ENCODE data around the gene SDCCAG8.

SDCCAG8 gene

DNA sequence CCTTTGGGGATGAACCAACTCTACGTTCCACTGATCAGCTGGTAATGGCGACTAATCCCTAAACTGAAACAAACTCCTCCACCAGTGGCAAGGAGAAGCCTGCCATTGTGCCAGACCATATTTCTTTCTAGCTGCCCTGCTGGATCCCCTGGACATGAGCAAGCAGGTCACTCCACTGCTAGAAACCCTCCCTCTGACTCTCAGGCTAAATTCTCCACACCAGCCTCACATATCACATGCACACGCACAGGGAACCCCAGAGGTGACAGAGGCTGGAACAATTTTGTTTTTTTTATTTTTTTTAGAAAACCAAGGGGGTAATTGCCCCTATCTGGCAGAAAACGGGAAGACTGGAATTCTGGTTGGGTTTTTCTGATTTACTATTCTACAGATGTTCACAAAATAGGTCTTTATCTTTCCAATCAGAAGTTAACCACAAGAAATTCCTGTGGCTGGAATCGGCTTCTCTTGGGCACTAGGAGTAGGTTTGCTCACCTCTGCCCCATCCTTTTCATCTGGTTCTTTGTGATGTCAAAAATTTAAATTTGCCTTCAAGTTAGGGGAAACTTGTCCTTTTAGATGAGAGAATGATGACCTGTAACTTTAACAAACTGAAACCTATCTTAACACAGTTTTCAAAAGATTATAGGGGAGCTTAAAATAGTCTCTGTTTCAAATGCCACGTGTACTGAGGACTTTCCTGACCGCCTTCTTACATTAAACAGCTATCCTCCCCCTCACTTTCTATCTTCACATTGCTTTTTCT lies 258.1 kb downstream of the SDCCAG8 start:
- DNase-seq = no peak

DNA sequence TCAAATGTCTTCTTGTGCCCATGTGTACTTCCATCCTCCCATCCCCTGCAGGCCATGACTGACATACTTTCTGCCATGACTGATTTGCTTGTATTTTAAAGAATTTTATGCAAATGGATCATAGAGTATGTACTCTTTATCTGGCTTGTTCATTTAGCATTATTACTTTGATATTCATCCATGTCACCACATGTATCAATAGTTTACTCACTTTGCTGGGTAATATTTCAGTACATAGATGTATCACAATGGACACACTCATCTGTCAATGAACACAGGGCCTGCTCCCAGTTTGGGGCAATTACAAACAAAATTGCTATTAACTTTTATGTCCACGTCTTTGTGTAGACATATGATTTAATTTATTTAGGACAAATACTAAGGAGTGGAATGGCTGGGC lies 259.1 kb downstream of the SDCCAG8 start:
- no peak for DNase-seq

DNA sequence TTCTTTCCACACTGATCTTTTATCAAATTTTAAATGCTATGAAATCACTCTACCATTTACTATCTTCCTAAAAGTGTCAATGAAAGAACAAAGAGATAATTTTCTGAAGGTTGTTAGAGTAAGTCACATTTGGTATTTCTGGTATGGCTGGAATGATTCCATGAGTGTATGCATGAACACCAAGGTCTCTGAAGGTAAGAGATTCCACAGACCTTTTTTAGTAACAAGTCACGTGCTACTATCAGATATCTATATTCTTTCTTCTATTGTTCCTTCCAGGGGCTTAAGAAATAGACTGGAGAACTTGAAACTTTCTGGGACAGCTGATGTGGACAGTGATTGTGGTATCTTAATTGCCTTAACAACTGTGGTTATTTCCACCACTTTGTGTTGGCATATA lies 265.0 kb downstream of the SDCCAG8 start:
- DNase-seq = no peak

DNA sequence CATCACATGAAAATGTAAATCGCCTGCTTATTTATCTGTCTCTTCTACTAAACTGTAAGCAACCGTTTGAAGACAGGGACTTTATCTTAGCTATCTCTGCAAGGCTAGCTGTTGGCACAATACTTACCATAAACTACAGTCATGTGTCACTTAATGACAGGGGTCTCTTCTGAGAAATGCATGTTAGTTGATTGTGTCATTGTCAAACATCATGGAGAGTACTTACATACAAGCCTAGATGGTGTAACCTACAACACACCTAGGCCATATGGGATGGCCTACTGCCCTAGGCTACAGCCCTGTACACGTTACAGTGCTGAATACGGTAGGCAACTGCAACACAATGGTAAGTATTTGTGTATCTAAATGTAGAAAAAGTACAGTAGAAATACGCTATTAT lies 267.9 kb downstream of the SDCCAG8 start:
- no peak for DNase-seq

DNA sequence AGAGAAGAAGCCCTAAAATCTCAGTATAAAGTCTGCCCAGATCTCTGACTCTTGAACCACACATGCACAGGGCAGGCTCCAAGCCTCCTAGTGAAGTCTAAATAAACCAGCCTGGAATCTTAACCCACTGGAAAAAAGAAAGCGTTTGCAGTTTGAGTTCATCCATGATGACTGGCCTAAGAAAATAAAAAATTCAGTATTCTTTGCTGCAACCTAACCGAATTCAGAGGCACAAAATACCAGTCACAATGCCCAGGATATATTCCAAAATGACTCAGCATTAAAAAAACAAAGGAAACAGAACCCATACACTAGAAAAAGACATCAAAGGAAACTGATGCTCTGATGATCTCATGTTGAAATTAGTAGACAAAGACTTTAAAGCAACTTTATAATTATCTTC lies 269.2 kb downstream of the SDCCAG8 start:
- DNase-seq = no peak

DNA sequence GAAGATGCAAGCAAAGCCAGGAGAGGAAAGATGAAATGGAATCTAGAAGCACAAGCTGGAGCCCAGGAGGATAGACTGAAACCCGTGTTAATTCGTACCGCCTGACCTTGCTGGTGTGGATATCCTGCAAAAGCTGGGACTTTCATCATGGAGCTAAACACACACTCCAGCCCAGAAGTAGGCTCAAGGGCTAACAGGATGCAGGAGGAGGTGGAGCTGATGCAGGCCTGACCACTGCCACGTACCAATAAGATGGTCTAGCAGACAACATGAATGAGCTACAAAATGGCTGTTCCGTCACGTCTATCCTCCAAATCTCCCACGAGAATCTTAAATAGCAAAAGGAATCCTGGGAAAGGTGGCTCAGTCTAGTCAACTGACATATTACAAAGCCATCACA lies 270.3 kb downstream of the SDCCAG8 start:
- no peak for DNase-seq

DNA sequence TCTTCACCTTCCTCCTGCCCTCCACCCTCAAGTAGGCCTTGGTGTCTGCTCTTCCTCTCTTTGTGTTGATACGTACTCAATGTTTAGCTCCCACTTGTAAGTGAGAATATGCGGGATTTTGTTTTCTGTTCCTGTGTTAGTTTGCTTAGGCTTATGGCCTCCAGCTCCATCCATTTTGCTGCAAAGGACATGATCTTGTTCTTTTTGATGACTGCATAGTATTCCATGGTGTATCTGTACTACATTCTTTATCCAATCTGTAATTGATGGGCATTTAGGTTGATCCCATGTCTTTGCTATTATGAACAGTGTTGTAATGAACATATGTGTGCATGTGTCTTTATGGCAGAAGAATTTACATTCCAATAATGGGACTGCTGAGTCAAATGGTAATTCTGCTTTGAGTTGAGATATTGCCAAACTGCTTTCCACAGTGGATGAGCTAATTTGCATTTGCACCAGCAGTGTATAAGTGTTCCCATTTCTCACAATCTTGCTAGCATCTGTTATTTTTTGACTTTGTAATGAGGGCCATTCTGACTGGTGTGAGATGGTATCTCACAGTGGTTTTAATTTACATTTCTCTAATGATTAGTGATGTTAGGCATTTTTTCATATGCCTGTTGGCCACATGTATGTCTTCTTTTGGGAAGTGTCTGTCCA lies 272.7 kb downstream of the SDCCAG8 start:
- DNase-seq = no peak

DNA sequence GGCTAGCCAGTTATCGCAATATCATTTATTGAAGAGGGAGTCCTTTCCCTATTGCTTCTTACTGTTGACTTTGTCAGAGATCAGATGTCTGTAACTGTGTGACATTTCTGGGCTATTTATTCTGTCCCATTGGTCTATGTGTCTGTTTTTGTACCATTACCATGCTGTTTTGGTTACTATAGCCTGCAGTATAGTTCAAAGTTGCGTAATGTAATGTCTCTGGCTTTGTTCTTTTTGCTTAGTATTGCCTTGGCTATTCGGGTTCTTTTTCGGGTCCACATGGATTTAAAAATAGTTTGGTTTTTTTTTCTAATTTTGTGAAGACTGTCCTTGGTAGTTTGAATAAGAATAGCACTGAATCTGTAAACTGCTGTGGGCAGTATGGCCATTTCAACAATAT lies 273.7 kb downstream of the SDCCAG8 start:
- DNase-seq = no peak

DNA sequence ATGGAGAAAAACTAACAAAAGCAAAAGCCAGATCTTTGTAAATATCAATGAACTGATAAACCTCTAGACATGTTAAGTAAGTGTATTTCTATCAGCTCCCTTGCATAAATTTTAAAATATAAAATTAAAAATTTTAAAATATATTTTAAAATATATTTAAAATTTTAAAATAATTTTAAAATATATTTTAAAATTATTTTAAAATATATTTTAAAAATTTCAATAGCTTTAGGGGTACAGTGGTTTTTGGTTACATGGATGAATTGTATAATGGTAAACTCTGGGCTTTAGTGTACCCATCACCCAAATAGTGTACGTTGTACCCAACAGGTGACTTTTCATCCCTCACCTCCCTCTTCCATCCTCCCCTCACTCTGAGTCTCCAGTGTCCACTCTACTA lies 279.2 kb downstream of the SDCCAG8 start:
- no peak for DNase-seq

DNA sequence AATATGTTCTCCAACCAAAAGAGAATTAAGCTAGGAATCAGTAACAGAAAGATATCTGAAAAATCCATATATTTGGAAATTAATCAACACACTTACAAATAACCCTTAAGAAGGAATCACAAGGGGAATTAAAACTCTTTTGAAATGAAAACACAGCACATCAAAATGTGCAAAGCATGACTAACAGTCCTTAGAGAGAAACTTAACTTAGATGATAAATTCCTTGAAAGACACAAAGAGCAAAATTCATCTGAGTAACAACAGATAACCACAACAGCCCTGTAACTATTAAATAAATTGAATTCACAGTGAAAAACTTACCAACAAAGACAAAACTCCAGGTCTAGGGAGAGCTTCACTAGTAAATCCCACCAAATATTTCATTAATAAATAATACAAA lies 283.8 kb downstream of the SDCCAG8 start:
- no peak for DNase-seq

DNA sequence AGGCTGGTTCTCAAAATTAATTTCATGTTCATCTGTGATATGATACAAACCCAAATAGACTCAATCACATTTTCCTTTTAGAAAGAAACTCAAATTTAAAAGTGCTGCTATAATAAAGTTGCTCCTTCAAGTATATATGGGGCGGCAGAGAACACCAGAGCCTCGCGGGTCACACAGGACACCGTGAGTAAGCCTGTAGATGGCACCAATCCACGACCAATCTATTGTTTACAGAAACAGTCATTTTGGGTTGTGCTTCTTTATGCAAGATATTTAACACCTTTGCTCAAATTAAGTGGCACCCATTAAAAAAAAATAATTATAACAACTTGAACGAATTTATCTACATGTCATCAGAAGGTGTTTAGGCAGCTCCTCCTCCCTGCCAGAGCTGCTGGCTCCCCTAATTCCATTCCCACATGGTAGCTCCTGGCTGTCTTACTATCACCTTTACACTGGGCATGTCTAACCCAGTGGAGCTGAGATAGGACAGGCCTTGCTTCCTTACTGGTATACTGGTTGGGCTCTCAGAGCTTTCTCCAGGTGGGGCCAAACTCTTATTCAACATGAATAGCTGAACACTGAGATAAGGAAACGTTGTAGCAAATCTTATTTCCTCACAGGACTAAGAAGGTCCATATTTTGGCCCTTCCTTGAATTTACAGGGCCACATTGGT lies 287.0 kb downstream of the SDCCAG8 start:
- DNase-seq = no peak

DNA sequence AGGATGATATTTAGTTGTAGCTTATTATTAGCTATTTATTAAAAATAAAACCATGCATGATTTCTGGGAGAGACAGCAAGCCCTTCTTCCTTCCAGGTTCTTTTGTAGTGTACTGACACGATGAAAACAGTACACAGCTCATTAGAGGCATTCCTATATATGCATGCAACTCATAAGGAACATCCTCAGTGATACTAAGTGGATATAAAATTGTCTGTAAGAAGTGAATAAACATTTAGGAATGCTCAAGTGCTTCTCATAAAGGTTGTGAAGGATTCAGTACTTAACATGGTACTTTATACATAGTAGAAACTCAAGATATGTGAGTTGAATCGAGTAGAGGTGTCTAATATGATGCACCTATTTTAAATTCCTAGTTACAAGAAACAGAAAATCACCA lies 287.7 kb downstream of the SDCCAG8 start:
- DNase-seq = no peak

DNA sequence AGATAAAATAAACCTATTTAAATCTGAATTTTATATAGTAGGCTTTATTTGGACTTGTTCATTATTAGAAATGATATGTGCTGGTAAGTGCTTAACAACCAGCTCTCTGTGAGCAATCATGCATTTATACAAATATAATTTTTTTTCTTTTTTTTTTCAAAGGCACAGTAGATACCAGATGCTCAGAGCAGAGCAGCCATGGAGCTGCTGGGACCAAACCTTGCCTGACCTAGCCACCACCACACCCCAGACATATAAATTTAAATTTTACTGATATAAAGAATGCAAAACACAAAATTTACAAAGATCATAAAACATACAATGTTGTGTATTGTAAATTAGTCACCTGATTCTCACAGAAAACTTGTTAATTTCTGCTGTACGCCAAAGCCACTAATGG lies 290.6 kb downstream of the SDCCAG8 start:
- no peak for DNase-seq

DNA sequence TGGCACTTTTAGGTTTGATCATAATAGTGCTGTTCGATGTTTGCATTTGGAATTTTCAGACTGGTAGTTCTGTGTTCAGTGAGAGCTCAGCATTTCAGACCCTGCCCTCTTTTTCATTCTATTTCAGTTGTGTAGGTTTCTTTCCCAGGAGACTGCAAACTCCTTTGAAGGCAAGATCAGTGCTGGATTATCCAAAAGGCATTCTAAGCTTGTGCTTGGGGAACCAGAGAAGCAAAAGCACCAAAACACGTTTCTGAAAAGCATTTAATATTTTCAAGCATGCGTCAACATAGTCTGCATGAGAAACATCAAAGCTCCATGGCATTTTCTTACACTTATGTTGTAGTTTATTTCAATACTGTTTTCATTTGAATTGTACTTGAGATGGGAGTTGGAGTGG lies 292.1 kb downstream of the SDCCAG8 start:
- no peak for DNase-seq

DNA sequence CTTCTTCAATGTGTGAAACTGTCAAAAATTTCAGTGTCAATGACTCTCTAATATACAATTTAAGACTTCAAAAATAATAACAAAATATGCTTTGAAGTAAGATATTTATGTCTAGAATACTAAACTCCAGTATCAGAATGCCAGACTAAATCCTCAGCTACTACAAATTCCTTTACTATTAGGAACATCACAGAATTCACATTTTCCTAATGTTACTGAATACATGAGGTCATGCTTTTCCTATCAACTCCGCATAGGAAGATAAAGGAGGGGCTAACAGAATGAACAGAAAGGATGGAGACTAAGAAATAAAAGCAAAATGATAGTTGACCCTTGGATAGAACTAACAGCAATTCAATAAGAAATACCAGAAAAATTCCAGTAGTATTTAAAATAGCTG lies 292.7 kb downstream of the SDCCAG8 start:
- DNase-seq = no peak

DNA sequence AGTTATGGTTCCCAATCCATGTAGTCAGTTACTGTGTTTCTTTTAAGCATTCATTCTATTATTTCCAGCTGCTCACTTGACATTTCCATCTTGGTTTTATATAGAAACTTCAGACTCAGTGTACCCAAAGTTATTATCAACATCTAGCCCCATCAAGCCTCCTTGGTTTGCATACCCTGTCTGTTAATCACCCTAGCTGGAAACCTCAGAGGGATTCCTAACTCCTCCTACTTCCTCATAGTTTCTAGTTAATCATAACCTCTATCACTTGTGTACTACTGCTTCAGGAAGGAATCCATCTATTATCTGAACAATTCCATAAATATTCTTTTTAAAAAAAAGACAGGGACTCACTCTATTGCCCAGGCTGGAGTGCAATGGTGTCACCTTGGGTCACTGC lies 293.3 kb downstream of the SDCCAG8 start:
- no peak for DNase-seq

Measured in effector CD4-positive, alpha-beta T cell (primary cell).